GM12864 (cell line): ENCODE results near the gene DNAL1.
"Not testable (repeated sequence)": the region's sequence is repeated elsewhere in the genome, so short reads cannot be mapped to it uniquely, and the experiment has no call there.

Source experiments
- DNase-seq: peaks from one replicate; pipeline ENCODE4 v3.0.0-alpha.2; 2011; ENCODE audit warnings: low read depth
- H3K4me3 ChIP-seq: 2 replicates; pipeline ENCODE4 v1.5.1; 2011; ENCODE audit warnings: mild to moderate bottlenecking, low read depth, low read length, control low read depth
- TF ChIP-seq, protein P1 (sequence below): IDR thresholded peaks from 2 replicates; pipeline ENCODE4 v1.5.1; 2011; ENCODE audit warnings: low read depth, mild to moderate bottlenecking, moderate library complexity, low read length, control low read depth, inconsistent platforms; ENCODE audit errors: missing control alignments

The DNAL1 gene

DNA sequence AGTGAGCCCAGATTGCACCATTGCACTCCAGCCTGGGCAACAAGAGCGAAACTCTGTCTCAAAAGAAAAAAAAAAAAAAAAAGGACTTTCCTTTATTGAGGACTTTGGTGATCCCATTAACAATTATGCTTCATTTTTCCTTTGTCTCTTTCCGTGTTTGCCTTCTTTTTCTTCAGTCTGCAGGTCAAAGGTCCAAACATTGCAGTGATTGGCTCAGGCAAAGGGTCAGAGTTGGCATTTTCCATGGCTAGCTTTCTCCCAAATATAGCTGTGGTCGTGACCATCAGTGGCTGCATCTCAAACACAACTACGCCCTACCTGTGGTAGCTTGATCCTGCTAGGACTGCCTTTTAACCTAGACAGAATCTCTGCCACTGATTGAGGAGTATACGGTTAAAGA is 7.0 kb upstream of the DNAL1 start:
- TF ChIP-seq, protein P1, sequence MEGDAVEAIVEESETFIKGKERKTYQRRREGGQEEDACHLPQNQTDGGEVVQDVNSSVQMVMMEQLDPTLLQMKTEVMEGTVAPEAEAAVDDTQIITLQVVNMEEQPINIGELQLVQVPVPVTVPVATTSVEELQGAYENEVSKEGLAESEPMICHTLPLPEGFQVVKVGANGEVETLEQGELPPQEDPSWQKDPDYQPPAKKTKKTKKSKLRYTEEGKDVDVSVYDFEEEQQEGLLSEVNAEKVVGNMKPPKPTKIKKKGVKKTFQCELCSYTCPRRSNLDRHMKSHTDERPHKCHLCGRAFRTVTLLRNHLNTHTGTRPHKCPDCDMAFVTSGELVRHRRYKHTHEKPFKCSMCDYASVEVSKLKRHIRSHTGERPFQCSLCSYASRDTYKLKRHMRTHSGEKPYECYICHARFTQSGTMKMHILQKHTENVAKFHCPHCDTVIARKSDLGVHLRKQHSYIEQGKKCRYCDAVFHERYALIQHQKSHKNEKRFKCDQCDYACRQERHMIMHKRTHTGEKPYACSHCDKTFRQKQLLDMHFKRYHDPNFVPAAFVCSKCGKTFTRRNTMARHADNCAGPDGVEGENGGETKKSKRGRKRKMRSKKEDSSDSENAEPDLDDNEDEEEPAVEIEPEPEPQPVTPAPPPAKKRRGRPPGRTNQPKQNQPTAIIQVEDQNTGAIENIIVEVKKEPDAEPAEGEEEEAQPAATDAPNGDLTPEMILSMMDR: no peak
- no peak overlapping the region for H3K4me3 ChIP-seq
- no peak for DNase-seq

DNA sequence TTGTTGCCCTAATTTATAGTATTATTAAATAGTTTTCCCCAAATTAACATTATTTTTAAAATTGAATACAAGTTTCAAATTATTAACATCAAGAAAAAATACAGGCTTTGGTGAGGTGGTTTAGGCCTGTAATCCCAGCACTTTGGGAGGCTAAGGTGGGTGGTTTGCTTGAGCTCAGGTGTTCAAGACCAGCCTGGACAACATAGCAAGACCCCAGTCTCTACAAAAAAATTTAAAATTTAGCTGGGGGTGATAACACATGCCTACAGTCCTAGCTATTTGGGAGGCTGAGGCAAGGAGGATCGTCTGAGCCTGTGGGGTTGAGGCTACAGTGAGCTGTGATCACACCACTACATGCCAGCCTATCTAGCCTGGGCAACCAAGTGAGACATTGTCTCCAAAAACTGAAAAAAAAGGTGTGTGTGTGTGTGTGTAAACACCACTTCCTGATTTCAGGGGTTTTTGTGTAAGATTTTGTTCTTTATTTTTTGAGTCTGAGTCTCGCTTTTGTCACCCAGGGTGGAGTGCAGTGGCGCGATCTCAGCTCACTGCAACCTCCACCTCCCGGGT is 3.9 kb upstream of the DNAL1 start:
- TF ChIP-seq, protein P1: no peak
- H3K4me3 ChIP-seq: no peak overlapping the region
- DNase-seq: no peak

DNA sequence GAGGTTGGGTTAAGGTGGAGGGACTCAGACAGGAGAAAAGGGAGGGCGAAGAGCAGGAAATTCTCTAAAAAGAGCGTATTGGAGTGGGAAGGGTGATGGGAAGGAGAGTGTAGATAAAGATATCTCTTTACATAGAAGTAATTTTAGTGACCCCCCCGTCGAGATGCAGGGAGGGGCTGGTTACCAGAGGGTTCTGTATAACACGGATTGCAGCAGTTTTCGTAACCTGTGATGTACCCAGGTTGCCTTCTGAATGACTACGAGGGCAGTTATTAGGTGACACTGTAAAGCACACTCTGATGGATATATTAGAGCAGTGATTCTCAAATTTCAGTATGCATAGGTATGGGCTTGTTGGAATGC is 443 bp downstream of the DNAL1 start:
- peak overlapping the region; percentile 64 for H3K4me3 ChIP-seq
- TF ChIP-seq, protein P1: no peak
- DNase-seq: no peak

DNA sequence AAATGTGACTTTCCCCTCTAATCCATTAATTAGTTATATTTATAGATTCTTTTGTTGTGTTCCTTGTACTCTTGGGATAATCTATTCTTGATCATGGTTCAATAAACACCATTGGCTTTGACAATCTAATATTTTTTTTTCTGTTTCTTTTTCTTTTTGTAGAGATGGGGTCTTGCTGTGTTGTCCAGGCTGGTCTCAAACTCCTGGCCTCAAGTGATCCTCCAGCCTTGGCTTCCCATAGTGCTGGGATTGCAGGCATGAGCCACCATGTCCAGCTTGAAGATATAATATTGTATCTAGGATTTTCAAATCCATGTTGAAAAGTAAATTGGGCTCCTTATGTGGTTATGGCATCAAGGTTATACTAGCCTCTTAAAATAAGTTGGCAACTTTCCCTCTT is 6.2 kb downstream of the DNAL1 start:
- TF ChIP-seq, protein P1: no peak
- no peak overlapping the region for H3K4me3 ChIP-seq
- DNase-seq: no peak

DNA sequence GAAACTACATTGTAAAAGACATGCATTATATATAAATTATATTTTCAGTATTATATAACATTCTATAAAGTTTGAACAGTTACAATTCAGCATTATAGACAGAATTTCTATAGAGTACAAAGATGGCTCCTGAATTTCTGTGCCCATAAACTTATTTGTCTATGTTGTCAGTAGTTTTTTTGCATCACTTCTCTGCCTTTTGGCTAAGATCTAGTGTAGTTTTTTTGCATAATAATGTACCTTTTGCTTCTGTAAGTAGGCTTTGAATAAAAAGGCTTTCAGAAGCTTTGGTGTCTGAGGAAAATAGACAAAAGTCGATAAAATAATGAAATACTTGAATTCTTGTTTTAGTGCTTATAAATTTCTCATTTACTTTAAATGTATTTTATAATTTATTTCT is 11.1 kb downstream of the DNAL1 start:
- DNase-seq: no peak
- H3K4me3 ChIP-seq: no peak overlapping the region
- TF ChIP-seq, protein P1: no peak

DNA sequence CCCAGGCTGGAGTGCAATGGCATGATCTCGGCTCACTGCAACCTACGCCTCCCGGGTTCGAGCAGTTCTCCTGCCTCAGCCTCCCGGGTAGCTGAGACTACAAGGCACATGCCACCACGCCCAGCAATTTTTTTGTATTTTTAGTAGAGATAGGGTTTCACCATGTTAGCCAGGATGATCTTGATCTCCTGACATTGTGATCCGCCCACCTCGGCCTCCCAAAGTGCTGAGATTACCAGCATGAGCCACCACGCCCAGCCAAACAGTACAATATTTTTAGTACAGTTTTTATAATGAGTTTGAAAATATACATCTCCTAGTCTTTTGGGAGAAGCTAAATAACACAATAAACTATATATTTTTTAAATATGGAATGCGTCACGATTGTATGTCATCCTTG is 14.4 kb downstream of the DNAL1 start:
- DNase-seq, H3K4me3 ChIP-seq: not testable (repeated sequence)

DNA sequence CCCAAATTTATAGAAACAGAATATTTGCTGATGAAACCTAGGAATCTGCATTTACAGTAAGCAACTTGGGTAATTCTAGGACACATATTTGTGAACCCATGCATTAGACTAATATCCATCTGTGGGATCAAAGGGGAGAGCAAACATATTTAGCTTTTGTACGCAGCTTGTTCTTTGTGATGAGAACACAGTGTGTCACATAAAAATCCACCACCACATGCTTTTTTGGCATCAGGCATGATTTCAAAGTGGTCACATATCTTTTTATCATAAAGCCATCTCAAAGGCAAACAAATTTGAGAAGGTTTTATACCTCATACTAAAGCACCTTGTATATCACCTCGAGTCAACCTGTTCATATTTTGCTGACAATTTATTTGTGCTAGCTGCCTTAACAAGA is 15.7 kb downstream of the DNAL1 start:
- DNase-seq: no peak
- TF ChIP-seq, protein P1: no peak
- no peak overlapping the region for H3K4me3 ChIP-seq
